Testis (tissue), 2 donors: ENCODE measurements around the gene TMEM203.

Source experiments
- CTCF ChIP-seq, 3 experiments: fragments of 450-650 bp in 2 of 3; fragments of 200-600 bp in 1 of 3; sonication (generic) in 1 of 3; IDR thresholded peaks; one replicate each; pipeline ENCODE4 v1.5.1; 2016 to 2019; ENCODE audit warnings: antibody characterized with exemption in 3 of 3, mild to moderate bottlenecking in 2 of 3, moderate library complexity in 1 of 3
- POLR2A ChIP-seq: fragments of 450-650 bp; IDR thresholded peaks from one replicate; pipeline ENCODE4 v1.6.1; 2017; ENCODE audit warnings: antibody characterized with exemption, mild to moderate bottlenecking, moderate library complexity

- no peak for TF ChIP-seq CTCF (IDR thresholded peaks at IDR 0.05)
- TF ChIP-seq POLR2A, result no peak
Observed at GRCh38 chr9:137202966-137203365, 2.5 kb downstream of the TMEM203 start.
